ENCODE data around the gene HGF. TPM values are rescaled to one million over a fixed set of nuclear protein-coding genes. Genes with fewer than 3 reads are reported as not detected.

Gene HGF
- total RNA-seq, 4 donors from 2014 or later = 5.0 to 13.4 (median 5.6) TPM

- Histone ChIP-seq H3K36me3 (peaks cover 0 to 6% (median 0%) of the 10 kb centered on the region in 4 donors), H3K9me3 (no peaks in the 10 kb centered on the region), H3K27ac (replicated peaks in 1 of 4) (no peak overlapping the region), H3K4me1 (no peaks in the 10 kb centered on the region), H3K27me3 (no peaks in the 10 kb centered on the region), H3K4me3 (no peak overlapping the region)
- no peak for DNase-seq (ENCODE audit: extremely low spot score)
- TF ChIP-seq POLR2AphosphoS5 (IDR thresholded peaks at IDR 0.05) = no peak
- no peak for TF ChIP-seq CTCF (IDR thresholded peaks at IDR 0.05)
- no peak for TF ChIP-seq EP300 (IDR thresholded peaks at IDR 0.05)
- no peak for TF ChIP-seq POLR2A (IDR thresholded peaks at IDR 0.05; ENCODE audit: low read depth)
- intact Hi-C loops (cut with DNase I) = no loop called here
Observed at GRCh38 chr7:81698965-81699364, 70.9 kb downstream of the HGF start.

GRCh38 chr7:81694711-81695110 lies 75.1 kb downstream of the HGF start:
- no peaks in the 10 kb centered on the region for H3K27me3 ChIP-seq
- WGBS = 84% methylated on average over 3 of the region's 3 CpGs
- H3K36me3 ChIP-seq = no peaks in the 10 kb centered on the region
- no peak for DNase-seq (ENCODE audit: extremely low spot score)
- no peak for TF ChIP-seq POLR2A (IDR thresholded peaks at IDR 0.05; ENCODE audit: low read depth)
- TF ChIP-seq EP300 (IDR thresholded peaks at IDR 0.05) = no peak
- no peak for TF ChIP-seq CTCF (IDR thresholded peaks at IDR 0.05)
- no peak for TF ChIP-seq POLR2AphosphoS5 (IDR thresholded peaks at IDR 0.05)
- intact Hi-C loops (cut with DNase I) = no loop called here
- H3K27ac ChIP-seq (replicated peaks in 1 of 4) = no peak overlapping the region
- H3K4me1 ChIP-seq = peaks cover 0 to 14% (median 11%) of the 10 kb centered on the region in 4 donors
- H3K9me3 ChIP-seq = no peaks in the 10 kb centered on the region
- H3K4me3 ChIP-seq = no peak overlapping the region

- Histone ChIP-seq H3K9me3 (no peaks in the 10 kb centered on the region), H3K4me1 (peaks cover 0 to 14% (median 11%) of the 10 kb centered on the region in 4 donors), H3K36me3 (no peaks in the 10 kb centered on the region), H3K4me3 (no peak overlapping the region), H3K27ac (replicated peaks in 1 of 4) (no peak overlapping the region), H3K27me3 (no peaks in the 10 kb centered on the region)
- DNase-seq (ENCODE audit: extremely low spot score) = no peak
- 81% methylated on average over 1 of the region's 1 CpG for WGBS
- intact Hi-C loops (cut with DNase I) = no loop called here
- TF ChIP-seq POLR2A (IDR thresholded peaks at IDR 0.05; ENCODE audit: low read depth) = no peak
- no peak for TF ChIP-seq CTCF (IDR thresholded peaks at IDR 0.05)
Observed at GRCh38 chr7:81693894-81694293, 76.0 kb downstream of the HGF start.

- intact Hi-C loops (cut with DNase I) = no loop called here
- WGBS = 93% methylated on average over 2 of the region's 2 CpGs
- Histone ChIP-seq H3K27me3 (no peaks in the 10 kb centered on the region), H3K27ac (replicated peaks in 1 of 4) (no peak overlapping the region), H3K9me3 (no peaks in the 10 kb centered on the region), H3K4me1 (peaks cover 0 to 14% (median 11%) of the 10 kb centered on the region in 4 donors), H3K36me3 (no peaks in the 10 kb centered on the region), H3K4me3 (no peak overlapping the region)
- TF ChIP-seq CTCF (IDR thresholded peaks at IDR 0.05) (no peak), EP300 (IDR thresholded peaks at IDR 0.05) (no peak), POLR2A (IDR thresholded peaks at IDR 0.05; ENCODE audit: low read depth) (no peak), POLR2AphosphoS5 (IDR thresholded peaks at IDR 0.05) (no peak)
- no peak for DNase-seq (ENCODE audit: extremely low spot score)
Observed at GRCh38 chr7:81693080-81693479, 76.8 kb downstream of the HGF start.

- Histone ChIP-seq H3K4me1 (peaks cover 0 to 14% (median 11%) of the 10 kb centered on the region in 4 donors), H3K36me3 (no peaks in the 10 kb centered on the region), H3K27me3 (no peaks in the 10 kb centered on the region), H3K27ac (replicated peaks in 1 of 4) (no peak overlapping the region), H3K4me3 (no peak overlapping the region), H3K9me3 (no peaks in the 10 kb centered on the region)
- intact Hi-C loops (cut with DNase I) = no loop called here
- WGBS = 76% methylated on average over 3 of the region's 3 CpGs
- no peak for DNase-seq (ENCODE audit: extremely low spot score)
- no peak for TF ChIP-seq POLR2A (IDR thresholded peaks at IDR 0.05; ENCODE audit: low read depth)
- no peak for TF ChIP-seq EP300 (IDR thresholded peaks at IDR 0.05)
- TF ChIP-seq POLR2AphosphoS5 (IDR thresholded peaks at IDR 0.05) = no peak
- no peak for TF ChIP-seq CTCF (IDR thresholded peaks at IDR 0.05)
Observed at GRCh38 chr7:81692146-81692905, 77.5 kb downstream of the HGF start.
